RKO (cell line): ENCODE data around the gene LYZL1.
"Not testable (repeated sequence)": the region's sequence is repeated elsewhere in the genome, so short reads cannot be mapped to it uniquely, and the experiment has no call there.

Experiments
- DNase-seq: peaks from one replicate; pipeline ENCODE4 v3.0.0-alpha.2; 2016; ENCODE audit warnings: low spot score

The LYZL1 gene

DNA sequence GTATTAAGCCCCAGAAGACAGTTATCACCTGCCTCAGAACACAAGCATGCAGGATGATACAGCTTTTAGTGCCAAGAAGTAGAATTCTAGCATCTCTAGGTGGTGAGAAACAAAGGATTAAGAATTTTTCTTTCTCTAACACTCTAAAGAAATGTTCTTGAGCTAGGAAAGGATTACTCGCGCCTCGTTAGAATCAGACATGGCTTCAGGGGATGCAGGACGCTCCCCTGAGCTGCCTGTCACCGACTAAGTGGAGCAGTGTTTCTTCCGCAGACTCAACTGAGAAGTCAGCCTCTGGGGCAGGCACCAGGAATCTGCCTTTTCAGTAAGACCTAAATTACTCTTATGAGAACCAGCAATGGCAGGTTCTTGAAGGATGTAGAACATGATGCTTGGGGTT is at the start of gene LYZL1:
Gene LYZL1, plus strand, starts transcription at position 165 of the 400 bp plus-strand sequence. CDS start 2,798 bp downstream, outside the sequence.
- not testable (repeated sequence) for DNase-seq

DNA sequence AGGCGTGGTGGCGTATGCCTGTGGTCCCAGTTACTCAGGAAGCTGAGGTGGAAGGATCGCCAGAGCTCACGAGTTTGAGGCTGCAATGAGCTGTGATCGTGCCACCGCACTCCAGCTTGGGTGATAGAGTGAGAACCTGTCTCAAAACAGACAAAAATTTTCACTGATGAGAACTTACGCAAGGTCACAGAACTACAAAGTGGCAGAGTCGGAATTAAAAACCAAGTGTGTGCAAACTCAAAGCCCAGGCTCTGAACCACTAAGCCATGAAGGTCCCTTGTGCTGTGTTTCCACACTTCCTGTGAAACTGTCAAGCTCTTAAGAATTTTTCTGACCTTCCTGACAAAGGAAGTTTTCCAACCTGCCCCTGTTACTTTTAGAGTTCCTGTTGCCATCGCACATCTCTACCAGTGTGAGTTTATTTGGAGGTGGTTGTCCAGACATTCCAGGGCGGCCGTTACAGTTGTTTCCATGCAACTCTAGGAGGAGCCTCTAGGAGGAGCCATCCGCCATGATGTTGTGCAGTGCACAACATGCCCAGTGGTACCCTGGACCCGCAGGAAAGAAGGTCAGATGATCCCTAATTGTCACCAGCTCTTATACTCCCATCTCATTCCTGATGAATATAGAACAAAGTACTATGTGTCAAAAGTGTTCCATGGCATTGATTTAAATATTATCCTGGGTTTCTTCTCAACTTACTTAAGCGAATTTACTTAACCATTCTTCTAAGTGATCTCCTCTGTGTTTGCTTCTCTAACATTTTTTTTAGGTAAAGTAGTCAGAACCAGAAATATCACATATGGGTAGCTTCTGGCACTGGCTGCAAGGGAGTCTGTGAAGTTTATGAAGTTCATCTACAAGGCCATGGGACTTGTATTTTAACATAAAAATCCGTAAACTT is 49.0 kb upstream of the LYZL1 start:
- DNase-seq, result peak; percentile 43

DNA sequence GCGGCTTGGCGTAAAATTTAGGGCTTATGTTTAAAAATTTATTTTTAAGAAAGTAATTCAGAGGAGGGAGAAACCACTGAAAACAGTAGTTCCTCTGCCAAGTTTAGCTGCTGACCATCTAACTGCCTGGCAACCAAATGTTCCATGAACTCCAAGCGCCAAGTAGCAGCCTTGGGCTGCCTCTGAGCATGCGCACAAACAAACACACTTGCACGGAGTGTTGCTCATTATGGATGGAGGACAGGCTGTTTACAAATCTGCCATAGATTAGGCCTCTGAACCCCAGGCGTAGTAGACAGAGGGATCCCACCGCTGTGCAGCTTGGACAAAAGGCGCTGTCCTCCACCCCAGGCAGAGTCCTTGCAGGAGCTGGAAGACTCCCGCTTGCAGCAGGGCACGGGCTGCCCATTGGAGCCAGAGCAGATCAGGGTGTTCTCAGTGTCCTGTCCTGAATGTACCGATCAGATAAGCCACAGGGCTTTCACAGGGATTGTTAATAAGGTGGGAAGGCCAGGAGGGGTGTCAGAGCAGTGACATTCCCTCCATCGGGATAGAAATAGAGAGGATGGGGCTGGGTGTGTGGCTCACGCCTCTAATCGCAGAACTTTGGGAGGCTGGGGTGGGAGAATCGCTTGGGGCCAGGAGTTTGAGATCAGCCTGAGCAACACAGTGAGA is 47.7 kb upstream of the LYZL1 start:
- DNase-seq, result no peak

DNA sequence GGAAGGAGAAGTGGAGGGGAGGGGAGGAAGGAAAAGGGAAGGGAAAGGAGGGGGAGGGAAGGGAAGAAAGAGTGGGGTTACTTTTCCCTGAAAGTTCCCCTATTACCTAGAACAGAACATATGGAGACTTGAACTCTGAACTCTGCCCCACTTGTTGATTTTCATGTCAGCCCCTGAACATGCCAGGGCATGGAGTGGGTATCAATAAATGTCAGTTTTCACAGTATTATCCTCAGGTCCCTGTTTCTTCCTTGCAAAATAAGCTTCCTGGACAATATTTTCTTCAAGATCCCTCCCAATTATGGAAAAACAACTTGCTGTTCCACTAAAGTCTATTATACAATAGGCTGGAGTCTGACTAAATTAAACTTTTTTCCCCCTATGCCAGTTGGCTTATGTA is 46.9 kb upstream of the LYZL1 start:
- DNase-seq, result no peak

DNA sequence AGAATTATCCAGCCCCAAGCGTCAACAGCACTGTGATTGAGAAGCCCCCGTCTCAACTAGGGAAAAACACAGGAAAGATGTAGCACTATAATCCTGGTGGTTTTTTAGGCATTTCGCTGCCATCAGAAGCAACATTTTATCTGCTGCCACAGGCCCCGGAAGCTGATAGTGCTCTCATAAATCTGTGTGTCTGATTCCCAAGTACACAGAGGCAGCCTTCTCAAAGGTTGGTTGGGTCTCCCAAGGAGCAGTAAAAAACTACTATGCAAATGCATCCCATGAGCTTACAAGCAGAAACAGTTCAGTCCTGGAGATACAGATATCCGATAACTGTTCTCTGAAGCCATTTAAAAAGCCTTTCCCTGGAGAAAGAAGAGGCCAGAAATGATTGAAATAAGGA is 45.8 kb upstream of the LYZL1 start:
- DNase-seq, result no peak

DNA sequence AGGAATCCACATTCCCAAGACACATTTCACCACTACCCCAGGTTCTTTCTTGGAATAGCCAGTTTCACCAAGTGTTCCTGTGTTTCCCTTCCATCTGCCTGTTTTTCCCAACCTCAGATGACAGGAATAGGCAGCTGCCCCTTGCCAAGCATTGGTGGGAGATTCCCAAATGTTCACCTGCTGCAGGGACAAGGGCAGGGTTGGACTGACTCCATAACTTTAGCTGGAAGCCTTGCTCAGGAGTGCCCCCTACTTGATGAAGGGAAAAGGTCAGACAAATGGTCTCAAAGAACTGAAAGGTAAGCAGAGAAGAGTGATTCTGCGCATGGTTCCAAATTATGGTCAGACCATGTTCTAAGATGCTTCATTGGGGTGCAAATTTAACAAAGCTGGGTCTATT is 45.1 kb upstream of the LYZL1 start:
- DNase-seq, result no peak

DNA sequence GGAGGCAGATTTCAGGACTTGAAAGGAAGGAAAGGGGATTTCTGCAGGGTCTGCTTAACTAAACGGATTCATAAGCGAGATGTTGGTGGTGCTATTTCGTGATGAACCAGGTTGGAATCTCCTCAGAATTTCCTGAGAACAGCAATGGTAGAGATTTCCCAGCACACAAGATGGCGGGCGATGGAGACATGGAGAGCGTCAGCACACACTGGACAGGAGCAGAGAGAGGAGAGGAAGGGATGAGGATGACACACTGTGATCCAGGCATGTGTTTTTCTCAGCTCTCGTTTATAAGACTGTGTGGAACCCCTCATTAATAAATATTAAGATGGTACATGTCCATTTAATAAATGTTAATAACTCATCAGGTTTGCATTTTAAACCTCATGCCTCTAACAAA is 43.9 kb upstream of the LYZL1 start:
- no peak for DNase-seq

DNA sequence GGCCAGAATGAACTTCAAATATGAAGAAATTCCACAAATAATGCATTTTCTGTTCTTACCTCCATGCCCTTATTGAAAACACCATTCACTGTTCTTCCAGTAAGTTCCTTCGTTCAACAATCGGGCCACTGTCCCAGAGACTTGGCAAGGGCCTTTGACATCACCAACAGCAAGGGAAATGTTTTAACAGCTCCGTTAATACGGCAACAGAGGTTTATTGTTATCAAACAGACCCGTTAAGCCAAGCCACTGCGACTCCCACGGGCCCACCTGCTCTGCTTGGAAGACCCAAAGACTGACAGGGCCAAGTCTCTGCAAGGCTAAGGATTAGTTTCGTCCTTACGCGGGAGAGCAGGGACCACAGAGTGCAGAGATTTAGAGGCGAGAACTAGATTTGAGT is 43.4 kb upstream of the LYZL1 start:
- no peak for DNase-seq

DNA sequence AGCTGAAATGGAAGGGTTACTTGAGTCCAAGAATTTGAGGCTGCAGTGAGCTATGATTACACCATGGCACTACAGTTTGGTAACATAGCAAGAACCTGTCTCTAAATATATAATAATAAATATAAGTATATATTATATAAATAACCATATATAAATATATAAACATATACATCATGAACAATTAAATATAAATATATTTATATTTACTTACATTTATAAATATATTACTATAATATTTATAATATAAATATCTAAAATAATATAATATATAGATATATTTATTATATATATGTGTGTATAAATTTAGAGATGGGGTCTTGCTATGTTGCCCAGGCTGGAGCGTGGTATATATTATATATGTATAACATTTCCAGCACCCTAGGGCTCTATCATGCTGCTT is 42.4 kb upstream of the LYZL1 start:
- no peak for DNase-seq

DNA sequence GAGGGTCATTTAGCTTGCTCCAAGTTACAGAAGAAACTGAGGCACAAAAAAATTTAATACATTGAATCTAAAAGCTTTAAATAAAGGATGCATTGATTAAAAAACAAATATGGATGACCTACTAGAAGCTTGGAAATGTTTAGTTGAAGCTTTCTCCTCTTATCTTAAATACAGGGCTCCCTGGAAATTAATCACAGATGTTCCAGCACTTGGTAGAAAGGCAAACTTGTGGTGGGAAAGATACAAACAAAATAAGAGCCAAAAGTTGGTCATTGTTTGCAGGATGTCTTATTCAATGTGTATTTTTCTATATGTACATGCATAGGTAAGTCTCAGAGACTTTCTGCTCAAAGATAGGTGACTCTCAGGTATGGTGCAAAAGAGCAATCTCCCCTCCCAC is 40.7 kb upstream of the LYZL1 start:
- DNase-seq, result no peak

DNA sequence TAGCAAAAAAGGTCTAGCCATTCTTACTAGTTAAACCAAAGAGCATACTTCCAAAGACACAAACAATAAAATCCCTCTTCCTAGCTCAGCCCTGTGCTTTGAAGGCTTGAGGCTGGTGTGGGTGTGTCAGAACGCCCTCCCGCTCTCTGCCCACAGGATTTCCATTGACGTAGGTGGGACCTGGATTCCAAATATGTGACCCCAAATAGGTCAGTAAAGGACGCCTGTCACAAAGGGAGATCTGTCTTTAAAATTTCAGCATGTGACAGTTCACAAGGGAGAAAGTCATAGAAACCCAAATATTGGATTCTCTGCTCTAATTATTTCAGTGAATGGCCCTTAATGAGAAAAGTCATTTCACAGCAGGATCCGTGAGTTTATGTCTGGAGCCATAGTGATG is 39.9 kb upstream of the LYZL1 start:
- no peak for DNase-seq

DNA sequence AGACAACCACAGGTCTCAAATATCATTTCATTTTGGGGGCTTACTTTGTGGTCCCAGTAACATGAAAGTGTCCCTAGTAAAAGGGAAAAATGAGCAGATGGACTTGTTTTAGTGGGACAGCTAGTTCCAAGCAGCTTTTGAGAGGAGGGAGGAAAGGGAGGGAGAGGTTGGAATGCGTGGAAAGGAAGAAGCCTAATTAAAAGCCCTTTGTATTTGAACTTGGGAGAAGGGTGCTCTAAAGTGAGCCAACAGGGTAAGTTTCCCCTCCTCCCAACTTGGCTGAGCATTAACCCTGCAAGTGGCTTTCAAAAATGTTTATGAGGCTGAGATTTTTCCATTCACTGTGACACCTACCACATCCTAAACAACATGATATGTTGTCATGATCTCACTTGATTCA is 38.8 kb upstream of the LYZL1 start:
- no peak for DNase-seq

DNA sequence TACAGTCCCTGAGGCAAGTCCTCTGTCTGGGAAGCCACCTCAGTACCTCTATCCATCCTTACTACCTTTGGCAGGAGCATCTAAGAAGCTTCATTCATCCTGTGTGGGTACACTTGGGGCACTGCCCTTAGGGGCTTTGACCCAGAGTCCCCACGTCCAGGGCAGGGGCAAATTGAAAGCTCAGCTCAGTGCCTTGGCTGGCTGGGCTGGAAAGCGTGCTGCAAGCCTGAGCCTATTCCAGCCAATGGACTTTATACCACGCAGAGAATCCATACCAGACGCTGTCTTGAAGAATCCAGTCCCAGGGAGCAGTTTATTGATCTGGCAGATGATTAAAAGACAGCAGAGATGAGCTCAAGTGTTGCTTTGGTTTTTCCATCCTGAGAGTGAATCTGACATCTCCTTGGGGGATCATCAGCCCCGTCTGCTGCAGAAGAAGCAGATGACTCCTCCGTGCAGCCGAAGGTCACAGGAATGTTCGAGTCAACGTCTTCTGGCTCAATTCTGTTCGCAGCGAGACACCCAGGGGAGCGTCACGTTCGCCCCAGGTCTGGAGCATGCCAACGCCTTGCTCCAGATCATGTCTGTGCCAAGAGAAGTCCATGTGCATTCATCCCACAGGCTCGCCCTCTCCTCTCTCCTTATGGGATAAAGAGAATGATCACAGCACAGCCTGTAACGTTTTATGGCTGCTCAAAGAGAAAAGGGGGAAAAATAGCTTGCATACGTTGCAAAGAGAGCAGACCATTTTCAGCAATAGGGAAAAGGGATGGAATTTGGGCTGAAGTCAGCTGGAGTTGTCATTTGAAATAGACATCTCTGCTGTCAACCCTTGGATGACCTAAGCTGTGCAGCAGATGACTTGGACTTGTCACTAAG is 35.8 kb upstream of the LYZL1 start:
- DNase-seq, result no peak

DNA sequence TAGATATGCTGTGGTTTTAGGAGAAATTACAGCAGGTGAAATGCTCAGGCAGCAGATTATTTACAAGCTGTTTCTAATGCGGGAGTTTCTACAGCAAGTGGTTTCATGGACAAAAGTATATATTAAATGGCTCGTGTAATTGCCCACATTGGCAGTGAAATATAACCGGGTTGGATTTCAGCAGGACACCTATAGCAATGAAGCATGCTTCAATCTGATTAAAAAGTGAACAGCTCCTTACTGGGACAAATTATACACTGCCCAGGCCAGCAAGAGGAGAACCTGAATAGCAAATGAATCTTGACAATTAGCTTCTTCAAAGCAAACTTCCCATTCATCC is 35.2 kb upstream of the LYZL1 start:
- no peak for DNase-seq

DNA sequence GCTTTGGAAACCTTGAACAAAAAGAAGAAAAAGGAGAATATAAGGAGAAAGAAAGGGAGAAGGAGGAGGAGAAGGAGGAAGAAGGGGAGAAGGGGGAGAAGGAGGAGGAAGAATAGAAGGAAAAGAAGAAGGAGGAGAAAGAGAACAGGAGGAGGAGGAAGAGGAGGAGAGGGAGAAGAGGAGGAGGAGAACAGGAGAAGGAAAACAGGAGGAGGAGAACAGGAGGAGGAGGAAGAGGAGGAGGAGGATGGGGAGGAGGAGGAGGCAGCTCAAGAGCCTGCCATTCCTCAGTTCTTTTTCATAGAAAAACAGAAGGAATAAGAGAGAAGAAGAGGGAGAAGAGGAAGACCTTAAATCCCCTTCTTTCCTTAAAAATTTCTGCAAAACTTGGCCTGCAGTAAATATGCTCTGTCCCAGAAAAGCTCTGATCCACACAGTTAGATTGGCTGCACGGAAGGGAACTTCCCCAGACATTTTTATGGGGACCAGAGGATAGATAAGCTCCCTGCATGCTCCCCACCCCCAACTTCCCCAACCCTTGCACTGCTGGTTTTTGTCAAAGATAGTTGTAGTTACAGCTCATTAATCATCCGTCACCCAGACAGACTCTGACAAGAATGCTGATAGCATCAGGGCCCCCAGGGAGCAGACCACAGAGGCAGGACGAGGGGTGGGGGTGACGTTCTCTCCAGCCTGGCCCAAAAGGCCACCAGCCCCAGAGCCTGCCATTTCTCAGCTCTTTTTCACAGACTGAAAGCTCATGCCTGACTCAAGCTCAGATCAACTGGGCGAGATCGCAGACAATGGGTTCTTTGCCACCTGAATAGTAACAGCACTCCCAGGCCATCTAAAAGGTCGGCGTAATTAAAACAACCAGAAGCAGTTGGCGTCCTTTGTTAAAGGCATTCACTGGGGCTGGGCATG is 34.5 kb upstream of the LYZL1 start:
- no peak for DNase-seq

DNA sequence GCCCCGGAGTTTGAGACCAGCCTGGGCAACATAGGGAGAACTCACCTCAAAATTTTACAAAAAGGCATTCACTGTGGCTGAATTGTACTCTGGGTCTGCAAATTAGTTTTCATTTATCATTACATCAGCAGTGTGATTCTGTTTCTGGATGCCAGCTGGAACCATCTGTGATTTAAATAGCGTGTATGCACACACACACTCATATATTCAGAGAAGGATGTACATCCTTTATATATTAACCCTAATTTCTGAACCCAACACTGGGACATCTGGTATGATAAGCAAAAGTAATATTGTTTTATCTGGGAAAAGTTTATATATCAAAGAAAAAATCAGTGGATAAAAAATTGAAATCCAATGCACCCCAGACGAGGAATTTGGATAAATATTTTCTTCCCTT is 33.8 kb upstream of the LYZL1 start:
- no peak for DNase-seq

DNA sequence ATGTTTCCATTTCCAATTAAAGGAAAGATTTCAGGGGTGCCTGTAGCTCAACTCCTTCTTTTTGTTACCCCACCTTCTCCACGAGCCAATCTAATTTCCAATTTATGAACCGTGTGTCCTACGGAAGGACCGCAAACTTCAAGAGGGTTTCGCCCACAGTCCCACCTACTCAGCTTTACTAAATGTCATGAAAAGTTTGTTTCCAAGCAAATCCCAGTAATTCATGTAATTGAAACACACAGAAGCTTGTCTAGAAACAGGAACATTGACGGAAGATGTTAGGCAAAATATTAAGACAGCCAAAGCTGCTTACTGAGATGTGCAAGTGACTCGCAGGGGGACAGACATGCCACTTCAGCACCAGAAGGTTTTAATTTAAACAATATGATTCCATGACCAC is 32.9 kb upstream of the LYZL1 start:
- DNase-seq, result no peak

DNA sequence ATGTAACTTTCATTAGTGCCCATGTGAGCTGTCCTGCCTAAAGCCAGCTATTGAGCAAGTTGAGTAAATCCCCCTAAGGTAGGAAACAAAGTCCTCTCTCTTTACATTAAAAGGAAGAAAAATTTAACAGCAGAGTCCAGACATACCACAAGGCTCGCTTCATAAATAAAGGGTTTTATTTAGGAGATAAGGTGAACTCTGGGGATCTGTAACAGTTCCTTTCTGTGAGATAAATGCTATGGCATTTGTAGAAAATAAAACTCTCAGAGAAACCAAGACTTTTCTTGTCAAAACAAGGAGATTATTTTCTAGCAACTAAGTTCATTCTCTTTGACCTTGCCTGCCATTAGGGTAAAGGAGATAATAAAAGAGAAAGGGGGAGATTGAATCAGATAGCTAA is 32.3 kb upstream of the LYZL1 start:
- DNase-seq, result no peak

DNA sequence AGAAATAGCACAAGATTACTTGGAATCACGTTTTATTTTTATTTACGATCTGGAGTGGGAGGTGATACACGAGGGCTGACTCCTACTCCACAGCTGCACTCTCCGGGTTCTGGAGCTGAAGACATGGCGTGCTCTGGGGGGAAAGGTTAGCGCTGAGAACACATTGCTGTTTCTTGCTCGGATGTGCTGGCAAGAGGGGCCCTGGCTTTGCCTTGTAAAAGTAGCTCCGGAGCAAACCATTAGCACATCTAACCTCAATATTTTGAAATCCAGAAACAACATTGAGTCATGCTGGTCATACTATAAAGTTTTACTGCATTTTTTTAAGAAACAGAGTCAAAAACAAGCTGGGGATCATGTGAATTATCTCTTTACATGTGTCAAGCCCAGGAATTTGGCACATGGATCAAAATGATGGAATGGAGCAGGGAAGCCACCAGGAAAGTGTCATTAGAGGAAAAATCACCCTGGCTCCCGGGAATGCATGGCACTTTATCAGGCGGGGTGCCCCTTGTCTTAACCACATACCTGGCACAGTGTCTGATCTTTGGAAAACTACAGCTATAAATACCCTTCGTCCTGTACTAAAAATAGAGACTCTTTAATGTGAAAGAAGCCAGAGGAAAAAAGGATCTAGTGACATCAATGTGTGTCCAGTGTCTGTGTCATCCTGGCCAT is 31.6 kb upstream of the LYZL1 start:
- DNase-seq, result no peak

DNA sequence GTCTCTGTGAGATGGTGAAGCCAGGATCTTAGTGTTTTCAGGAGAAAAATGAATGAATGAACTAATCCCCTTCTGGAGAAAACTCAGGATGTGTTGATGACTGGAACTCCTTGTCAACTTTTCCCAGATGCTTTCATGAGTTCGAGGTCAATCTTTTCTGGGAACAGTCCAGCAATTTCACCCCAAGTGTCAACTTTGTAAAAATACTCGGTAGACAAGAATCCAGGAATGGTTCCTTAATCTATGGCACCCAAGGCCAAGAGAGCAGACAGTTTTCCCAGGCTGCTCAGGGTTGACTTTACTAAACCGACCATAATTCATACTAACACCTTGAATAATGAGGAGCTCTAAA is 31.1 kb upstream of the LYZL1 start:
- DNase-seq, result no peak

DNA sequence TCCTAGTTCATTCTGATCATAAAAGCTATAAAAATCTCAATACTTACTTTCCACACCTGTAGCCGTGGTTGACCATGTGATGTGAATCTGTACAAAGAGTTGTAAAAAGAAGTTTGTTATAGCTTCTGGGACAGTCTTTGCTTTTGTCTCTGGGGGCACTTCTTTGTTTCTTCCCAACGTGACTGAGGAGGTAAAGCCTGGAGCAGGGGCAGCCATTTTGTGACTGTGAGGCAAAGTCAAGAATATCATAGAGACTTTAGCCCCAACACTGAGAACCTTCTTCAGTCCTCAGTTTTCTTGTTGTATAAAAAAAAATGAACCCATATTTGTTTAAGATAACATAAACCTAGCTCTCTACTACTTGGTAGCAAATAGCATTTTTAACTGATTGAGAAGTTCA is 29.4 kb upstream of the LYZL1 start:
- no peak for DNase-seq
